Lung (tissue), 12 donors: ENCODE data around the gene CCDC127. TPM values are rescaled to one million over a fixed set of nuclear protein-coding genes. Genes with fewer than 3 reads are reported as not detected.

Experiments used
- ATAC-seq: fragments of 200-7000 bp; cut with Tn5 transposase; one replicate; pipeline ENCODE4 v1.9.1; 2020; ENCODE audit warnings: moderate number of reproducible peaks; ENCODE audit not compliant: insufficient read depth, low FRiP score
- DNase-seq, 3 donors: peaks; one replicate each; pipeline ENCODE4 v3.0.0-alpha.2; 2013 to 2017
- H3K27ac ChIP-seq, 2 donors: one replicate each; pipeline ENCODE4 v1.5.1; 2013; ENCODE audit warnings: mild to moderate bottlenecking in 2 of 2, moderate library complexity in 2 of 2, control low read depth in 1 of 2, inconsistent platforms in 1 of 2, low read depth in 1 of 2, low read length in 1 of 2
- H3K27me3 ChIP-seq, 3 donors: one replicate each; pipeline ENCODE4 v1.5.1; 2013; ENCODE audit warnings: low read length in 2 of 3; ENCODE audit not compliant: control insufficient read depth in 3 of 3, insufficient read depth in 3 of 3
- H3K36me3 ChIP-seq, 4 donors: one replicate each; pipeline ENCODE4 v1.5.1; 2013; ENCODE audit warnings: low read length in 4 of 4, mild to moderate bottlenecking in 1 of 4, moderate library complexity in 1 of 4; ENCODE audit not compliant: control insufficient read depth in 4 of 4, insufficient read depth in 4 of 4
- H3K4me1 ChIP-seq, 5 donors: one replicate each; pipeline ENCODE4 v1.5.1; 2013; ENCODE audit warnings: low read length in 5 of 5, mild to moderate bottlenecking in 2 of 5, moderate library complexity in 1 of 5; ENCODE audit not compliant: control insufficient read depth in 5 of 5, insufficient read depth in 5 of 5
- H3K4me3 ChIP-seq: one replicate; pipeline ENCODE4 v1.5.1; 2013; ENCODE audit warnings: mild to moderate bottlenecking, control low read depth, moderate library complexity
- H3K9ac ChIP-seq, 2 donors: one replicate each; pipeline ENCODE4 v1.5.1; 2013; ENCODE audit warnings: low read length in 2 of 2, control low read depth in 1 of 2; ENCODE audit not compliant: insufficient read depth in 1 of 2
- H3K9me3 ChIP-seq, 4 donors: one replicate each; pipeline ENCODE4 v1.5.1; 2013; ENCODE audit warnings: low read length in 3 of 4, mild to moderate bottlenecking in 1 of 4, moderate library complexity in 1 of 4; ENCODE audit not compliant: control insufficient read depth in 4 of 4, insufficient read depth in 3 of 4
- CTCF ChIP-seq: IDR thresholded peaks from 2 replicates; pipeline ENCODE4 v1.5.1; 2012; ENCODE audit warnings: mild to moderate bottlenecking; ENCODE audit errors: control extremely low read depth, extremely low read depth
- WGBS, 2 donors: extraction: QIAGEN DNeasy Blood & Tissue Kit; methylation state at CpG; one replicate each; pipeline ENCODE4 v1.1.7; 2013; 5-methylcytosine and 5-hydroxymethylcytosine counted together
- polyA plus RNA-seq, 2 donors: library from polyadenylated mRNA; stranded (reverse); fragments of 200-250 nt; gene quantifications; one replicate each; pipeline ENCODE4 v1.2.1, GENCODE V29; 2013
- total RNA-seq, 2 donors: library from RNA; depleted of rRNA in 1 of 2; stranded (reverse); fragments of >200 nt in 1 of 2; gene quantifications; one replicate each; pipeline ENCODE4 v1.2.1, GENCODE V29; 2014 to 2021
- donor health status: control.
- donor health status: control.
- donor health status: Bipolar disorder and iron deficiency.
- donor health status: healthy.
- donor health status: DM: yes; HTN: yes; CAD: no.

The CCDC127 gene
- total and polyA plus RNA-seq, 4 donors = 2.1 to 6.4 (median 3.9) TPM

GRCh38 chr5:184471-184870 is 33.5 kb downstream of the CCDC127 start:
- no peak for TF ChIP-seq CTCF
- DNase-seq (no peak), ATAC-seq (no peak)
- H3K9me3 ChIP-seq = no peaks in the 10 kb centered on the region
- no peaks in the 10 kb centered on the region for H3K27me3 ChIP-seq
- H3K36me3 ChIP-seq = peaks cover 0 to 5% (median 0%) of the 10 kb centered on the region in 4 donors
- 79 to 94% methylated on average over 7 of the region's 7 CpGs for WGBS, 2 donors
- H3K9ac ChIP-seq = no peak overlapping the region
- H3K27ac ChIP-seq = no peak overlapping the region
- peaks cover 0 to 3% (median 0%) of the 10 kb centered on the region in 5 donors for H3K4me1 ChIP-seq
- H3K4me3 ChIP-seq = no peak overlapping the region

- DNase-seq = no peak
- H3K36me3 ChIP-seq = peaks cover 0 to 5% (median 0%) of the 10 kb centered on the region in 4 donors
- no peak overlapping the region for H3K9ac ChIP-seq
- H3K4me1 ChIP-seq = no peaks in the 10 kb centered on the region
- H3K4me3 ChIP-seq = no peak overlapping the region
- no peak for TF ChIP-seq CTCF
- H3K27ac ChIP-seq = no peak overlapping the region
- WGBS, 2 donors = 94 to 97% methylated on average over 12 of the region's 12 CpGs
- ATAC-seq = no peak
- no peaks in the 10 kb centered on the region for H3K9me3 ChIP-seq
- no peaks in the 10 kb centered on the region for H3K27me3 ChIP-seq
Observed at GRCh38 chr5:182126-182525, 35.8 kb downstream of the CCDC127 start.

GRCh38 chr5:181566-181965 is 36.4 kb downstream of the CCDC127 start:
- WGBS, 2 donors = 92% methylated on average over 22 of the region's 22 CpGs
- TF ChIP-seq CTCF = no peak
- no peak overlapping the region for H3K4me3 ChIP-seq
- no peak overlapping the region for H3K27ac ChIP-seq
- no peaks in the 10 kb centered on the region for H3K9me3 ChIP-seq
- ATAC-seq (no peak), DNase-seq (no peak)
- no peak overlapping the region for H3K9ac ChIP-seq
- H3K27me3 ChIP-seq = no peaks in the 10 kb centered on the region
- no peaks in the 10 kb centered on the region for H3K4me1 ChIP-seq
- peaks cover 0 to 5% (median 0%) of the 10 kb centered on the region in 4 donors for H3K36me3 ChIP-seq

- H3K9me3 ChIP-seq = no peaks in the 10 kb centered on the region
- H3K4me3 ChIP-seq = no peak overlapping the region
- no peak overlapping the region for H3K9ac ChIP-seq
- no peaks in the 10 kb centered on the region for H3K4me1 ChIP-seq
- 90 to 91% methylated on average over 9 of the region's 9 CpGs for WGBS, 2 donors
- DNase-seq (no peak), ATAC-seq (no peak)
- TF ChIP-seq CTCF = no peak
- H3K27me3 ChIP-seq = no peaks in the 10 kb centered on the region
- H3K36me3 ChIP-seq = peaks cover 0 to 5% (median 0%) of the 10 kb centered on the region in 4 donors
- no peak overlapping the region for H3K27ac ChIP-seq
Observed at GRCh38 chr5:181160-181559, 36.8 kb downstream of the CCDC127 start.
